Measurements from ENCODE around the gene CGB7.

Gene CGB7

DNA sequence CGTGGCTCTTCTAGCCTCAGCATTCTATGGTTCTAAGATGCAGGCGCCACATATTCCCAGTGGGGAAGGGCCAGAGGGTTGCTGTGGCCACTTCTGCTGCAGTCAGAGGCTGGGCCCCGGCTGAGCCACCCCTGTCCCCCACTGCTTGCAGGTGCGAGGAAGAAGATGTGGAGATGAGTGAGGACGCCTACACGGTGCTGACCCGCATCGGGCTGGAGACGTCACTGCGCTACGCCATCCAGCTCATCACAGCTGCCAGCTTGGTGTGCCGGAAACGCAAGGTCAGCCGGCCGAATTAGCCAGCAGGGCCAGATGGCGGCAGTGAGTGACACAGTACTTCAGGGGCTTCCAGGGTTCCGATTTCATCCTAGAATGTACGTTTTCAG lies 42.7 kb downstream of the CGB7 start:
- DNase-seq = no peak

- DNase-seq = no peak
Observed at GRCh38 chr19:49014123-49014869, 43.3 kb downstream of the CGB7 start.

- DNase-seq = no peak
Observed at GRCh38 chr19:49011194-49011593, 46.4 kb downstream of the CGB7 start.

GRCh38 chr19:49010453-49010852 lies 47.1 kb downstream of the CGB7 start:
- DNase-seq = no peak

GRCh38 chr19:49009828-49010227 lies 47.7 kb downstream of the CGB7 start:
- DNase-seq = no peak

DNA sequence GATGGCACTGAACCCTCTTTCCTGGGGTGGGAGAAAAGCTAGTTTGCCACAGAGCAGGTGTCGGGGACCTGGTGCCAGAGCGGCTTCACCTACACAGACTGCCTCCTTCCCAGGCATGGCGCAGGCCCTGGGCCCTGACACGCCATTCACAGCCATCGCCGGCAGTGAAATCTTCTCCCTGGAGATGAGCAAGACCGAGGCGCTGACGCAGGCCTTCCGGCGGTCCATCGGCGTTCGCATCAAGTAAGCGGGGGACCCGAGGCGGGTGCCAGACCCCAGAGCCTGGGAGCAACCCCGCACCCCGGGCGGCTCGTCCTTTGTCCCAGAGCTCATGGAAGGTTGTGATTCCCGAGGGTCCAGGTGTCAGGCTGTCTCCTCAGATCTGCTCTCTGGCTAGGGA lies 50.6 kb downstream of the CGB7 start:
- DNase-seq = no peak

GRCh38 chr19:49004964-49005614 lies 52.5 kb downstream of the CGB7 start:
- no peak for DNase-seq

Measured in CD4-positive, alpha-beta T cell treated with Interleukin-21 for 1 hour (primary cell).